HG03439 (cell line): ENCODE data around the gene ZCCHC2.

ENCODE experiments used
- ATAC-seq: cut with Tn5 transposase; IDR thresholded peaks from one replicate; pipeline ENCODE4 v1.9.1; 2021; ENCODE audit warnings: mild to moderate bottlenecking, moderate library complexity; ENCODE audit not compliant: unreplicated experiment

The ZCCHC2 gene

DNA sequence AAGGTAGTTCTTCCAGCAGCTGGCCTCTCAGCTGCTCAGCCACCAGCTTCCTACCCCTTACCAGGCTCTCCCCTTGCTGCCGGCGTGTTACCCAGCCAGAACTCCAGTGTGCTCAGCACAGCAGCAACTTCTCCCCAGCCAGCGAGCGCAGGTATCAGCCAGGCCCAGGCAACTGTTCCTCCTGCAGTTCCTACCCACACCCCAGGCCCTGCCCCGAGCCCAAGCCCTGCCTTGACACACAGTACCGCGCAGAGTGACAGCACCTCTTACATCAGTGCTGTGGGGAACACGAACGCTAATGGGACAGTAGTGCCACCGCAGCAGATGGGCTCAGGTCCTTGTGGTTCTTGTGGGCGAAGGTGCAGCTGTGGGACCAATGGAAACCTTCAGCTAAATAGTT is 52.0 kb downstream of the ZCCHC2 start:
- ATAC-seq, result no peak

DNA sequence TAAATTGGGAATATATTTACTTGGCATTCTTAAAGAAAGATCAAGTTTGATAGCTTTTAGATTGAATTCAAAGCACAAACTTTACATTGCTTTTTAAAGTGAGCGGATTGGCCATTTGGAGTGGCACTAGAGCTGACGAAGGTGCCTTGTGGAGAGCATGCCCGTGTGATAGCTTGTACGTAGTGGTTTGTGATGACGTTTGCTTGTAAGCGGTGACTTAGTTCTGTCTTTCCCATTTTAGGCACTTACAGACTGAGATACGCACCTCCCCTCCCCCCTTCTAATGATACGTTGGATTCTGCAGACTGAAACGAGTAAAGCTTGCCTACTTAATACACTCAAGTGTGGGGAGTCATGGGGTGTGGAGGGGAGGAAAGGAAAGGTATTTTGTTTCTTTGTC is 53.4 kb downstream of the ZCCHC2 start:
- ATAC-seq, result no peak

DNA sequence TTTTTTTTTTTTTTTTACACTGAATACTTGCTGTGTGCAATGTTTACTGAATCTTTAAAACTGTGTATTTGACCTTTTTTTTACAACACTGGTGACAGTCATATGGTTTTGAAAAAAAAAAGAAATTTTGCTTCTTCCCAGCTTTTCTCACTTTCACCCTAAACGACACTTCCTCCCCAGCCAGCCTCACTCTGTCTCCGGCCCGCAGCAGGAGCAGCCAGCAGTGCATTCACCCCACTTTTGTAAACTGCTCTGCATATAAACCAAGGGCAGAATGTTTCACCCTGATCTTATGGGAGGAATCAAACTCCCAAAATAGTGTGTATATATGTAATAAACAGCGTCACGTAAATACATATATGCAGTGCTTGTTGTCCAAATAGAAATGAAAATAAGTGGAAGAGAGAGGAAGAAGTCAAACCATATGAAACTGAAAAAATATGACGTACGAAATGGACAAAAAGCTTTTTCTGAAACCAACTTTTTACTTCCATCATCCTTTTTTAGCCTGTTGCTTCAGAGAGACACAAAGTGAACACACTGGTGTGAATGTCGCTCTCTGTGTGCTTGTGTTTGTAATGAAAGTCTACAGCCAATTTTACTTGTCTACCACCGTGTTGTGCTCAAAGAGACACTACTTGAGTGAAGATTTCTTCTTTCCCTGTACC is 54.2 kb downstream of the ZCCHC2 start:
- peak; percentile 59 for ATAC-seq

DNA sequence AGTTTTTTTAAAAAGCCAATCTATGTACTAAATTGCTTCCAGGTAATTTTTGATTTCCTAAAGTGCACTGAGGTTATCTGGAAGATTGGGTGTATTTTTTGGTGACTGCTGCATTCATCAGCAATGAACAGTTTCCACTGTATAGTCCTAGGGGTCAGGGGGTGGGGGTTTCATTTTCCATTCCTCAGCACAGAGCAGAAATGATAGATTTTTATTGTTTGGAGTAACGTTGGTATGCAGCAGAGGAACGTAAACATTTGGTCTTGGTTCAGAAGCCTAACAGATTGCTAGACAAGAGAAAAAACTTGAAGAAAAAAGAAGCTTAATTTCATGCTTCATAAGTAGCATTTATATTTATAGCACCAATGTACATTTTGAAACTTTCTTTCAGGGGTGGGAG is 54.9 kb downstream of the ZCCHC2 start:
- ATAC-seq, result no peak

DNA sequence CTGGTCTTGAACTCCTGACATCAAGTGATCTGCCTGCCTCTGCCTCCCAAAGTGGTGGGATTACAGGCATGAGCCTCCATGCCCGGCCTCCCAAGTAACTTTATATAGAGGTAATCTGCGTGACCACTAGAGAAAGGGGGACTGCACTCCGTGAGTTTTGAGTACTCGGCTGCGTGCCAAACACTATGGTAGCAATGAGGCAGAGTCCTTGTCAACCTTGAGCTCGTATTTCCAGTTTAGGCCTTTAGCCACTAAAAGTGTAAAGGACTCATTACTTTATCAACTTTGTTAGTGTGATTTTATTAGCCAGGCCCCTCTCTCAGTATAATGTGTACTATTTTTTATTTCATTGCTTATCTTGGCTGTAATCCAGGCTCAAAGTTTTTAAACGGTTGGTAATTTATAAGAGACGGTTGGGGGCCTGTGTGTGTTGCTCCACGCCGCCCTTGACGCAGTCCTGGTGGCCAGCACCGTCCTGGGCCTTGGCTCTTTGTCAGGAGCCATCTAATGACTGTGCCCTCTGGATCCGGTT is 56.2 kb downstream of the ZCCHC2 start:
- no peak for ATAC-seq

DNA sequence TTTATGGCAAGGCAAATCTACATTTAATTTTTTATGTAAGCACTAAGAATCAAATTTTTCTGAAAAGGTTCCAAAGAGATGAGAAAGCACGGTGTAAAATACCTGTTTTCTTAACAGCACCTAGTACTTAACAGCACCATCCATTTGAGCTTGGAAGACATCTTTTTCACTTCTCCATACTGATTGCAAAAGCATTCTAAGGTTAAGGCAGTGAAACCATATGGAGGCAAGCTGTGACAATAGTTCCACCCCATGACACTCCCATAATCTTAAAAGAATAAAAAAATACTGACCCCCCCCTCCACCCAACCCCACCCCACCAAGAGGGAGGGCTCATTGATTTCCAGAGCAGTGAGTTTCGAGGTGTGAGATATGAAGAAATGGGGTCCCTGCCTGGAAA is 60.6 kb downstream of the ZCCHC2 start:
- no peak for ATAC-seq

DNA sequence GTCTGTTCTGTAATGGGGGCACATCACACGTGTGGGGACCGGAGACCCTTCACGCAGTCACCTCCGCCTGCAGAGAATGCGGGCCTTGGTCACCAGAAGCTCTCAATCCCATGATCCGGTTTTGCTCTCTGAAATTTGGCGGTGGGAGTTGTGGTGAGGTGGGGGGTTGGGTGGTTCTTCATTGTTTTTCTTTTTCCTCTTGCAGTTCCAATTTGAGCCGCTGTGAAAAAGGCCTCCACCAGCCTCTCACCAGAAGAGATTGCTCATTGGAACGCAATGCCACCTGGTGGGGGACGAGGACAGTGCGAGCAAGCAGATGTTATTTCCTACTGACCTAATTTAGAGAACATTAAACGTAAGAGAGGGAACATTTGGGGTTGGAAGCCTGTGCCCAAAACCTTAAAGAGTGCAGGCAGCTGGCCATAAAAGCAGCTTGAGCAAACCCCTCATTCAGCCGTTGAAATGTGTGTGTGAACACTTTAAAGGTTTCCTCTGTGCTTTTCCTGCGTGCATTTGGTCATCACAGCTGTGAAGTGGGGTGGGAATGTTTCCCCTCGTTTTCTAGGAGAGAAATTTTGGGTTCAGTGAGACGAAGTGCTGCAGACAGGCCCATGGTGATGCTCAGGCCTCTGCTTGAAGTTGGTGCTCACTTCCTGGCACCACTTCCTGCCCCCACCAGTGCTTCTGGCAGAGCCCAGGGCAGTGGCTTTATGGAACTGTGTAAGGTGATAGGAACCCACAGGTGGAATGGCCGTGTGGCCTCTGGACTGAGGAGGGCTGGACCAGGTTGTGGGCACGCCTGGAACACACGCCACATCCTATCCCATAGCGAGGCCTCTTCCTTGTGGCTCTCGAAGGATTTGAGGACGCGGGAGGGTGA is 61.7 kb downstream of the ZCCHC2 start:
- peak; percentile 81 for ATAC-seq

DNA sequence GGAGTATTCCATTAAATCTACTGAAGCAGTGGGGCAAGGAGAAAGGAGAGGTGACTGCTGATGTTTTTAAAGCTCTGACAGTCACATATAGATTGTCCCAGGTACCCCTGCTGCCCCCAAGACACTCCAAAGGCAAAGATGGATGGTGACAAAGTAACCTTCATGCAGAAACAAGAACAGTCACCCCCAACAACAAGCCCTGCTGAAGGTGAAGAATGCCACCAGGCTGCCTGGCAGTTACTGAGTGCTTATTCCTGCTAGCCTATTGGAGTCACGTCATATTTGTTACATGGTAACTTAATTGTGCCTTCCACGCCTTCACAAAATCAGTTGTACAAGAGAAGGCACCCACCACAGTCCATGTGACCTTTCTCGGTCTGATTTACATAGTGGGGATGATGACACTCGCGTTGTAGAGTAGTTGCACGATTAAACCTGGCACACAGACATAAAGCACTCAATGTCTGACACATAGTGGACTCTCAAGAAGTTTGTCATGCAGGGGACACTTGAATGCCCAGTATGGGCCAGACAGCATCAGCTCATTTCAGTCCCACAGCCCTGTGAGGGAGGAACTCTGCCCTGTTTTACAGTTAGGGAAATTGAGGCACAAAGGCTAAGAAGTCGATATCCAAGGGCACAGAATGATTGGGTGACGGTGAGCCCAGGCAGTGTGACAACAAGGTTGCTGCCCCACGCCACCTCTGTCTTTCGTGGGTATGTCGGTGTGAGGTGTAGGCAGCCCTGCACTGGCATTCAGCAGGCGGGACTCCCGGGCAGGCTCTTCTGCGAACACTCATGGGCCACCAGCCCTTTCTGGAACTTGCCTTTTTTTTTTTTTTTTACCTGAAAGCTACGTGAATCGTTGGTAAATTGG is 62.7 kb downstream of the ZCCHC2 start:
- ATAC-seq, result peak; percentile 35

DNA sequence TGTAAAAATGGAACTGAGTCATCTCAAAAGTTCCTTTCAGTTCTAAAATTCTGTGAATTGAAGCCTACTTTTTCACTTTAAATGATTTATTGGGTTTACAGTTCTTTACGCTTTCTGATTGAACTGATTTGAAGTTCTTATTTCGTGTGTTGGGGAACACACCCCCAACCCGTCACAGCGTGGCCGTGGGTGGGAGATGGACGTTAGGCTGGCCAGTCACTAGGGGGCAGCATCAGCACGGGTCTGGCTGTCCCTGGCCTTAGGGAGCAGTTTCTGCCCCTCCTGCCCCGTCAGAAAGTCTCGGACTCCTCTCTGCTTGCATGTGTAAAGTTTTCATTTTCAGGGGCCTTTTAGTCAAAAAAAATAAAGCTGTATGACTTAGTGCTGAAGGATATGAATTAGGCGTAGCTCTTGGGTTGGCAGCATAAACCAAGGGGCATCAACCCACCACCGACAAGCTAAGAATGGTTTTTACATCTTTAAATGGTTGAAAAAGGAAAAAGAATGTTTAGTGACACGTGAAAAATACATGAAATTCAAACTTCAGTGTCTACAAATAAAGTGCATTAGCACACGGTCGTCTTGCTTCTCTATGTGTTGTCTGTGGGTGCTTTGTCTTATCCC is 63.4 kb downstream of the ZCCHC2 start:
- ATAC-seq, result peak; percentile 83

DNA sequence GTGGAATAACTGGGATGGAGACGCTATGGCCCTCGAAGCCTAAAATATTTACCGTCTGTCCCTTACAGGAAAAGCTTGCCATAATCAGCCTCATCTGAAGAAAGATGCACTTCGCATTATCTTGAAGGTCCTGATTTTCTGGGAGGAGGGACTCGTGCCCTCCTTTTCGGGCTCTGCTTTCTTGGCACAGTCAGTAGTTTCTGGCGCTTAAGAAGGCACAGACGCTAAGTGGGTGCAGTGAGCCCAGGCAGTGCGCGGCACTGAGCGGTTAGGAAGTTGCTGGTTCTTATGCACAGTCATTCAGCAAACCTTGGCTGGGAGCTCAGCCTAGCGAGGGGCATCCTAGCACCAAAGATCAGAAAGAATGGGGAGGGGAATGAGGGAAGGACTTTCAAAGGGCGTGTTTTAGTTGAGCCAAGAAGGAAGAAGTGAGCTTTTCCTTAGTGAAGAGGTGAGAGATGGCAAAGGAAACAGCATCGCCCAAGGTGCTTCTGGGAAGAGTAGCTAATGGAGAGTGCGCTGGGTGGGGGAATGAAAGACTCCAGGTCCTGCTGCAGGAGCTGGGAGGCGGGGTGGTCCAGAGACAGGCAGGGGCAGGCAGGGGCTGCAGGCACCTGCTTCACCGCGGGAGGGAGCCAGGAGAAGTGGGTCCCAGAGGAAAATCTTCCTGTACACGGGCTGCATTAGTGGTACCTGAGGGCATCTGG is 64.1 kb downstream of the ZCCHC2 start:
- ATAC-seq, result no peak

DNA sequence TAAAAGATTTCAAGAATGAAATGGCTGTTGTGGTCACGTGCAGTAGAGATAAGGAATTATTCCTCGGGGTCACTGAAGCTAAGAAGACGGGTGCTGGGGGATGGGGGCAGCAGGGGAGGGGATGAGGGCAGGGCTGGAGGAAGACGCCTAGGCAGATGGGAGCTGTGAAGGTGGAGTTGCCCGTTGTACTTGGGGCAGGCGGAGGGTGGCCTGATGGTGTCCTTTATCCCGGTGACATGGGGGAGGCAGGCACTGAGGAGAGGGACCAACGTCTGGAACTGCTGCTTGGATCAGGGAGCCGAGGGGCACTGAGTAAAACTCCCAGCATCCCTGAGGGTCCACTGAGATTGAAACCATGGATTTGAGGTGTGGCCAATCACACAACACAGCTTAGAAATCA is 64.9 kb downstream of the ZCCHC2 start:
- no peak for ATAC-seq

DNA sequence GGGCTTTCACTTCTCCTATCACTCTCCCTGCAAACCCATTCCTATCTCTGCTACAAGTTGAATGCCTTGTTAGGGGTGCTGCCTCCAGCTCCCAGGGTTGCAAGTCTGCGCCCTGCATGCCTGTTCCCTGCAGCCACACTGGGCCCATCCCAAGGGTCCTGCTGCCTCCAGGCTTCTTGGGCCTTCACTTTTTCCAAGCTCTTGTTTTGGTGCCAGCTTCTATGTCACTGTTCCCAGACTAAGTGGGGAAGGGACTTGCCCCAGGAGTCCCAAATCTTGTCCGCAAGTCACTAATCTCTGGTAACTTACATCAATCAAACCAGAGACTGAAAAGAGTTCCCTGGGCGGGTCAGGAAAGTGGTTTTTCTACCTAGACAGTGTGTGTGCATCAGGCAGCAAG is 65.4 kb downstream of the ZCCHC2 start:
- ATAC-seq, result no peak

DNA sequence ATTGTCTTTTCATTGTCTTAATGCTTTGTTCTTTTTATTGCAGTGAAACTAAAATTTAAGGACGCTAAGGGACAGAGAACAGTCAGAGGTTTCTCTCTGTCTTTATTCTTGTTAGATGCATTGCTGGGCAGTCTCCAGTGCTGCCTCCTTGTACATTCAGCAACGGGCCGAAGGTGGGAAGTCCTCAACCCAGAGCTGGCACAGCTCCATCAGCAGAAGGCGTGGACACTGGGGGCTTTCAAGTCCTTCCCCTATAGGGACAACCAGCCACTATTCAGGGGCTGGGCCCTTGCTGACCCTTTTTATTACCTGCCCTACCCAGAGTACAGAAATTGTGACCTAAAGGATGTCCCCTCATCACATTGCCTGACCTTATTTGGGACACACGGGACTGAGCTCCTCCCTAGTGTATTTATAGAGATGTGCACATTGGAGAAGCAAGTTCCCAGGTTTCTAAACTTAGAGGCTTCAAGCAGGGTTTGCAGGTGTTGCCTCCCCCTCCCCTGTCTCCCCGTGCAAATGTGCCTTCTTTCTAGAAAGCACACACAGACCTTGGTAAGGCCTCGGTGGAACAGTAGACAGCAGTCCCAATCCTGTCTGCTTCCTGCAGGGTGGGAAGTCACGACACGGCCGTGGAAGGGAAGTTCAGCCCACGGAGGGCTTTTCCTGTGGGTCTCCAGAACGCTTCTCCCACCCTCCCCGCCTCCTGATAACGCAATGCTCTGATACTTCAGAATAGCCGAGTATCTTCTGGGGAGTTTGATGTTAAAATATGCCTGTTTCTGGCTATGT is 68.2 kb downstream of the ZCCHC2 start:
- no peak for ATAC-seq

DNA sequence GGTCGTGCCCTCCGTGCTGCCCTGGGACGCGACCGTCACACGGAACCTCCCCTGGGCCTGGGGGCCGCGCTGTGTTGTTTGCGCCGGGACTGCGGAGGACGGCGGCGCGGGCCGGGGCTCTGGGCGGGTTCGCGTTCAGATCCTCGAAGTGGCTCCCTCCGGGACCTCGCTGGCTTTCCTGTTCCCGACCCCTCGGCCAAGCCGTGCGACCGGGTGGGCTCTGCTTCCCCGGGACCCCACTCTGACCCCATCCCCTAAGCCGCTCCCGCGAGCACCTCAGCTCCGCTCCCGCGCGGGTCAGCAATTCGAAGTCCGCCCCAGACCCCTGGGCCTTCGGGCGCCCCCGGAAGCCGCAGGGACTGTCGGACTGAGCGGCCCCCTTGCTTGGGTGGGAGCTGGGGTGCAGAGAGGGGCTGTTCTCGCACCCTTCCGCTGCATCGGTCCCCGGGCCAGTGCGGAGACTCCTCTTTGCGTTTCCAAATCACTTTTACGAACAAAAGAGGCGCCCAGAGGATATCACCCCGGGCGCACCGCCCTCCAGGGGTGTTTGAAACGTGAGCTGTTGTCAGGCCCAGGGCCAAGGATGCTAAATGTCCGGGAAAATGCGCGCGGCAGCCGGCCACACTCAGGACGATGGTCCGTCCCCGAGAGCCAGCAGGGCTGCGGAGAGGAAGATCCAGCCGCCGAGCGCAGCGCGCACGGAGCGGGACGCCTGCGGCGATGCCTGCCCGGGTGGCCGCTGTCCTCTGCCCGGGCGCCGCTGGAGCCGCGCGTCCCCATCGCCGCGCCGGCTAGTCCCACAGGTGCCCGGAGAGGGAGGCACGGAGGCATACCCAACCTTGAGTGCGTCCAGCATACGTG is 73.5 kb downstream of the ZCCHC2 start:
- no peak for ATAC-seq

DNA sequence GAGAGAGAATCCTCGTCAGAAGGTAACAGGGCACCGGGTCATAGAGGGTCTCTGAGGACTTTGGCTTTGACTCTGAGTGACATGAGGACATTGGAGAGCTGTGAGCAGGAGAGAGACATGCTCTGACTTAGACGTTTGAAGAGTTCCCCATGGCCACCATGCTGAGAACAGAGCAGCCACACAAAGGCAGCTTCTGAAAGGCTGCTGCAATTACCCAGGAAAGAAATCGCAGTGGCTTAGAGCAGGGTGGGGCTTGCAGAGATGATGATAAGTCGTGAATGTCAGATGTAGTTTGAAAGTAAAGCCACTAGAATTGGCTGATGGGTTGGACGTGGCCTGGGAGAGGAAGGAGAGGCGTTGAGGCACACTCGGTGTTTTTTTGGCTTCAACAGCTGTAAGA is 79.0 kb downstream of the ZCCHC2 start:
- no peak for ATAC-seq

DNA sequence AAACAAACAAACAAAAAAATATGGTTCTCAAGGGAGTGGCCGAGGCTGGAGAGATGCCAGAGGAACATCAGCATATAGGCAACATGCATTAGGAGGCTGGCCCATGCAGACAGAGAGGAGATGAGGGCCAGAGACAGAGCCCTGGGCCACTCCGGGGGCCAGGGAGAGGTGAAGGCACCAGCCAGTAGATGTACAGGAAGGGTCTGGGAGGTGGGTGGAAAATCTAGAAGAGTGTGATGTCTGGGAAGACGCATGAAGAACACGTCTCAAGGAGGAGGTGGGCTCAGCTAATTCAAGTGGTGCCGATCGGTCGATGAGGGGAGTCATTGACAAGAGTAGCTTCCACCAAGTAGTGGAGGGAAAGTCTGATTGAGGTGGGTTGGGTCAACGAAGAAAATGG is 79.9 kb downstream of the ZCCHC2 start:
- no peak for ATAC-seq

DNA sequence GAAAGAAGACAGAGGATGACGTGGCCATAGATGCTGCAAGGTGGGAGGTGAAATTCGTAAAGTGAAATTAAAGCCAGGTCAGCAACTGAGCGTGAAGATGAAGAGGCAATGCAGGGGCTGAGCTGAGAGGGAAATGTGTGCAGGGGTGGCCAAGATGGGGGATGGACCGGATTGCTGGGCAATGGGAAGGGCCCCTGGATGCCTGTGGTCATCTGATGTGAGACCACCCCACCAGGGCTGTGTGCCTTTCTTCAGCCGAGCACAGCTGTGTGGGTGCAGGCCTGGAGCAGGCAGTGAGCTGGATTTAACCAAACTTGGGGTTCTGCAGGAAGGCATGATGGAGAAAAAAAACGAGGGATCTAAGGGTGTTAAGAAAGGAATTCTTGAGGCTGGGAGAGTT is 80.4 kb downstream of the ZCCHC2 start:
- no peak for ATAC-seq

DNA sequence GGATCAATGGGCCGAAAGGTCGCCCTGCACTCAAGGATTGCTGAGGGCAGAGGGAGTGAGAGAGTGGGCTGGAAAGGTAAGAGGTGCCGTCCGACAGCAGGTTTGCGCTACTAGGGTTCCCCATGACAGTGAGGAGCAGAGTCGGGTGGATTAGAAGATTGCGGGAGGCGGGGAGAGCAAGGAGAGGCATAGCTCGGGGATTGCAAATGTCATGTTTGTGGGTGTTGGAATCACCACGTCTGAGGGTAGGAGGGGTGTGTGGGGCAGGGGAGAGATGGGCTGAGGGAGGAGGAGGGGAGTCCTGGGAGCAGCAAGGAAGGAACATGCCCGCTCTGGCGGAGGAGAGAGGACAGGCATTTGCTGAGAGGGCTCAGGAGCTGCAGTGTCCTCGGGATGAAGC is 81.2 kb downstream of the ZCCHC2 start:
- ATAC-seq, result no peak
